ENCODE data around the gene SASS6.

DNA sequence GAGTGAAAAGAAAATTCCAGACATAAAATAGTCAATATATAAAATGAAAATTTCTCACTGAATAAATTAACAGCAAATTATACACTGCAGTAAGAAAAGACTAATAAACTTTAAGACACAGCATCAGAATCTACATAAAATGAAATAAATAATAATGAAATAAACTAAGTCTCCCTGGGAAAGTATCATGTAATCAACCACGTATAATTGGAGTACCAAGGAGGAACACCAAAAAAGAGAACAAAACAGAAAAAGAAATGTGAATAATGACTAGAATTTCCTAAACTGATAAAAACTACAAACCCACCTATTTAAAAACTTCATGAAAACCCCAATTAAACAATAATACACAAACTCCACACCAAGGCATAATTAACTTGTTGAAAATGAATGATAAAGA lies 43.6 kb downstream of the SASS6 start:
- TF ChIP-seq ZBTB21 (tag by site-specific recombination; IDR thresholded peaks at IDR 0.05) (no peak), ZNF302 (tag by site-specific recombination; IDR thresholded peaks at IDR 0.05; ENCODE audit: low read depth) (no peak), ZFHX2 (tag by site-specific recombination; conservative IDR thresholded peaks at IDR 0.05) (no peak), ZBTB7A (tag by site-specific recombination; IDR thresholded peaks at IDR 0.05; ENCODE audit: low read depth) (no peak), ZNF600 (tag by site-specific recombination; IDR thresholded peaks at IDR 0.05) (no peak), TCF7L2 (IDR thresholded peaks at IDR 0.05; ENCODE audit: borderline replicate concordance, low read depth, low read length) (no peak), ZNF214 (tag by site-specific recombination; IDR thresholded peaks at IDR 0.05; ENCODE audit: borderline replicate concordance) (no peak), SCRT2 (tag by site-specific recombination; IDR thresholded peaks at IDR 0.05) (no peak), ZBTB20 (tag by site-specific recombination; IDR thresholded peaks at IDR 0.05) (no peak)
- TF ChIP-seq, protein P1, sequence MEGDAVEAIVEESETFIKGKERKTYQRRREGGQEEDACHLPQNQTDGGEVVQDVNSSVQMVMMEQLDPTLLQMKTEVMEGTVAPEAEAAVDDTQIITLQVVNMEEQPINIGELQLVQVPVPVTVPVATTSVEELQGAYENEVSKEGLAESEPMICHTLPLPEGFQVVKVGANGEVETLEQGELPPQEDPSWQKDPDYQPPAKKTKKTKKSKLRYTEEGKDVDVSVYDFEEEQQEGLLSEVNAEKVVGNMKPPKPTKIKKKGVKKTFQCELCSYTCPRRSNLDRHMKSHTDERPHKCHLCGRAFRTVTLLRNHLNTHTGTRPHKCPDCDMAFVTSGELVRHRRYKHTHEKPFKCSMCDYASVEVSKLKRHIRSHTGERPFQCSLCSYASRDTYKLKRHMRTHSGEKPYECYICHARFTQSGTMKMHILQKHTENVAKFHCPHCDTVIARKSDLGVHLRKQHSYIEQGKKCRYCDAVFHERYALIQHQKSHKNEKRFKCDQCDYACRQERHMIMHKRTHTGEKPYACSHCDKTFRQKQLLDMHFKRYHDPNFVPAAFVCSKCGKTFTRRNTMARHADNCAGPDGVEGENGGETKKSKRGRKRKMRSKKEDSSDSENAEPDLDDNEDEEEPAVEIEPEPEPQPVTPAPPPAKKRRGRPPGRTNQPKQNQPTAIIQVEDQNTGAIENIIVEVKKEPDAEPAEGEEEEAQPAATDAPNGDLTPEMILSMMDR (tag by site-specific recombination; IDR thresholded peaks at IDR 0.05): no peak
- TF ChIP-seq, protein P2, sequence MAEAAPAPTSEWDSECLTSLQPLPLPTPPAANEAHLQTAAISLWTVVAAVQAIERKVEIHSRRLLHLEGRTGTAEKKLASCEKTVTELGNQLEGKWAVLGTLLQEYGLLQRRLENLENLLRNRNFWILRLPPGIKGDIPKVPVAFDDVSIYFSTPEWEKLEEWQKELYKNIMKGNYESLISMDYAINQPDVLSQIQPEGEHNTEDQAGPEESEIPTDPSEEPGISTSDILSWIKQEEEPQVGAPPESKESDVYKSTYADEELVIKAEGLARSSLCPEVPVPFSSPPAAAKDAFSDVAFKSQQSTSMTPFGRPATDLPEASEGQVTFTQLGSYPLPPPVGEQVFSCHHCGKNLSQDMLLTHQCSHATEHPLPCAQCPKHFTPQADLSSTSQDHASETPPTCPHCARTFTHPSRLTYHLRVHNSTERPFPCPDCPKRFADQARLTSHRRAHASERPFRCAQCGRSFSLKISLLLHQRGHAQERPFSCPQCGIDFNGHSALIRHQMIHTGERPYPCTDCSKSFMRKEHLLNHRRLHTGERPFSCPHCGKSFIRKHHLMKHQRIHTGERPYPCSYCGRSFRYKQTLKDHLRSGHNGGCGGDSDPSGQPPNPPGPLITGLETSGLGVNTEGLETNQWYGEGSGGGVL (tag by site-specific recombination; IDR thresholded peaks at IDR 0.05): no peak

Measured in HEK293 (cell line).